HepG2 (cell line): ENCODE results near the gene WDR73. TPM values are rescaled to one million over a fixed set of nuclear protein-coding genes. Genes with fewer than 3 reads are reported as not detected.

ENCODE experiments used
- CREM ChIP-seq, 2 experiments: sonication (generic) in 1 of 2; formaldehyde crosslinking in 1 of 2; IDR thresholded peaks; 2 replicates each; pipeline versions ENCODE4 v1.4.0 to v1.6.1; 2016 to 2020; ENCODE audit warnings: antibody characterized with exemption in 1 of 2, mild to moderate bottlenecking in 1 of 2, missing genetic modification reagents in 1 of 2
- GATAD1 ChIP-seq: IDR thresholded peaks from 2 replicates; pipeline ENCODE4 v1.6.1; 2016; ENCODE audit warnings: missing genetic modification reagents, missing compliant biosample characterization
- GLMP ChIP-seq: sonication (generic); formaldehyde crosslinking; IDR thresholded peaks from 2 replicates; pipeline ENCODE4 v1.9.0; 2021; ENCODE audit warnings: missing genetic modification reagents, mild to moderate bottlenecking, borderline replicate concordance
- LCORL ChIP-seq, 2 experiments: fragments of 450-650 bp in 1 of 2; sonication (generic) in 1 of 2; formaldehyde crosslinking in 1 of 2; IDR thresholded peaks; 2 replicates each; pipeline versions ENCODE4 v1.5.0 to v1.6.1; 2017 to 2020; ENCODE audit warnings: antibody characterized with exemption in 1 of 2, missing genetic modification reagents in 1 of 2
- MIXL1 ChIP-seq: IDR thresholded peaks from 2 replicates; pipeline ENCODE4 v1.6.1; 2016
- MXI1 ChIP-seq: IDR thresholded peaks from 3 replicates; pipeline ENCODE4 v1.6.1; 2012; ENCODE audit warnings: low read depth, low read length, inconsistent platforms, borderline replicate concordance
- PITX1 ChIP-seq: sonication (generic); formaldehyde crosslinking; IDR thresholded peaks from 2 replicates; pipeline ENCODE4 v1.5.1; 2020; ENCODE audit warnings: mild to moderate bottlenecking, missing genetic modification reagents
- POLR2AphosphoS5 ChIP-seq: IDR thresholded peaks from 2 replicates; pipeline ENCODE4 v1.6.1; 2012; ENCODE audit warnings: low read depth, low read length
- PPARG ChIP-seq: conservative IDR thresholded peaks from 2 replicates; pipeline ENCODE4 v1.6.1; 2016; ENCODE audit warnings: missing biosample characterization, missing genetic modification reagents
- SKI ChIP-seq: fragments of 450-650 bp; IDR thresholded peaks from one replicate; pipeline ENCODE4 v1.6.1; 2018; ENCODE audit warnings: mild to moderate bottlenecking; ENCODE audit not compliant: partially characterized antibody
- TBP ChIP-seq: sonication (generic); formaldehyde crosslinking; IDR thresholded peaks from 2 replicates; pipeline ENCODE4 v1.5.0; 2020; ENCODE audit warnings: missing genetic modification reagents
- TBX3 ChIP-seq: fragments of 450-650 bp; IDR thresholded peaks from 2 replicates; pipeline ENCODE4 v1.6.1; 2017; ENCODE audit warnings: antibody characterized with exemption, mild to moderate bottlenecking, inconsistent platforms, borderline replicate concordance
- THYN1 ChIP-seq: sonication (generic); formaldehyde crosslinking; IDR thresholded peaks from 2 replicates; pipeline ENCODE4 v1.8.1; 2023; ENCODE audit warnings: low read depth, mild to moderate bottlenecking, moderate library complexity, missing genetic modification reagents, borderline replicate concordance
- ZFP90 ChIP-seq: sonication (generic); formaldehyde crosslinking; IDR thresholded peaks from 2 replicates; pipeline ENCODE4 v1.8.0; 2022; ENCODE audit warnings: missing genetic modification reagents, mild to moderate bottlenecking, inconsistent platforms, borderline replicate concordance
- ZNF501 ChIP-seq: sonication (generic); formaldehyde crosslinking; IDR thresholded peaks from 2 replicates; pipeline ENCODE4 v1.5.1; 2020; ENCODE audit warnings: mild to moderate bottlenecking, moderate library complexity, missing genetic modification reagents
- ZNF878 ChIP-seq: sonication (generic); formaldehyde crosslinking; IDR thresholded peaks from 2 replicates; pipeline ENCODE4 v1.8.1; 2023; ENCODE audit warnings: mild to moderate bottlenecking, missing genetic modification reagents, moderate library complexity
- polyA plus RNA-seq, 8 experiments: library from polyadenylated mRNA; depleted of rRNA in 3 of 8; stranded (reverse) in 7 of 8; unstranded in 1 of 8; fragments of >200 nt; fragmentation: Illumina TruSeq in 4 of 8; extraction: Trizol in 4 of 8; gene quantifications; 2 replicates each; pipeline versions ENCODE4 v1.2.1 to v1.2.3, GENCODE V29; 2011 to 2016; ENCODE audit warnings: low read depth in 4 of 8, missing spikeins in 1 of 8, mixed read lengths in 1 of 8; ENCODE audit not compliant: insufficient read depth in 1 of 8
- total RNA-seq, 5 experiments: library from RNA; depleted of rRNA; stranded (reverse); fragments of >200 nt; fragmentation: Illumina TruSeq; extraction: Trizol; gene quantifications; 2 replicates each; pipeline ENCODE4 v1.2.3, GENCODE V29; 2016; ENCODE audit warnings: low read depth in 1 of 5
- TF ChIP-seq, protein P1 (sequence below): sonication (generic); formaldehyde crosslinking; IDR thresholded peaks from 2 replicates; pipeline ENCODE4 v1.4.0; 2020; ENCODE audit warnings: mild to moderate bottlenecking, missing genetic modification reagents, borderline replicate concordance
- TF ChIP-seq, protein P2 (sequence below): IDR thresholded peaks from 2 replicates; pipeline ENCODE4 v1.6.1; 2016
- TF ChIP-seq, protein P3 (sequence below): sonication (generic); formaldehyde crosslinking; IDR thresholded peaks from 2 replicates; pipeline ENCODE4 v1.5.0; 2020; ENCODE audit warnings: mild to moderate bottlenecking, missing genetic modification reagents, borderline replicate concordance

The WDR73 gene
- total and polyA plus RNA-seq, 2 of the 13 experiments (the other 11 are each of a cell fraction or from before 2014, with no cell fraction given), result 20.0 to 35.5 TPM

DNA sequence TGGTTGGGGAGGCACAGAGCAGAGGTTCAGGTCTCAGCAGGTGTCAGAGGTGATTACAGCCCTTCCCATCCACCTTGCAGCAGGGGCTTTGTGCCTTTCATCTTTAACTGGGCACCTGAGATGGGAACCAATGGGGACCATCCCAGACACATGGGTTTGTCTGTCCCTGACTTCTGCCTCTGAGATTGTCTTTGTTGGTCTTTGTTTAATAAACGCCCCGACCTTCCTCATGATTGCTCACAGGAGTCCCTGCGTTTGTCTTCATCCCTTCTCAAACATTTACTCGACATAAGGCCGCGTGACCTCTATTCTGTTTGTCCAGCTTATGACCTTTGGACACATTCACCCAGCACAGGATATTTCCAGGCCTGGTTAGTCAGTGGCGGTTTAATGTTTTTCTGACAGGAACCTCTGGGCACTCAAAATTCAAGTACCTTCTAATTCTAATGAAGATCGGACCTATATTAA lies 47.4 kb downstream of the WDR73 start (continued):
- no peak for TF ChIP-seq POLR2AphosphoS5
- TF ChIP-seq, protein P1, sequence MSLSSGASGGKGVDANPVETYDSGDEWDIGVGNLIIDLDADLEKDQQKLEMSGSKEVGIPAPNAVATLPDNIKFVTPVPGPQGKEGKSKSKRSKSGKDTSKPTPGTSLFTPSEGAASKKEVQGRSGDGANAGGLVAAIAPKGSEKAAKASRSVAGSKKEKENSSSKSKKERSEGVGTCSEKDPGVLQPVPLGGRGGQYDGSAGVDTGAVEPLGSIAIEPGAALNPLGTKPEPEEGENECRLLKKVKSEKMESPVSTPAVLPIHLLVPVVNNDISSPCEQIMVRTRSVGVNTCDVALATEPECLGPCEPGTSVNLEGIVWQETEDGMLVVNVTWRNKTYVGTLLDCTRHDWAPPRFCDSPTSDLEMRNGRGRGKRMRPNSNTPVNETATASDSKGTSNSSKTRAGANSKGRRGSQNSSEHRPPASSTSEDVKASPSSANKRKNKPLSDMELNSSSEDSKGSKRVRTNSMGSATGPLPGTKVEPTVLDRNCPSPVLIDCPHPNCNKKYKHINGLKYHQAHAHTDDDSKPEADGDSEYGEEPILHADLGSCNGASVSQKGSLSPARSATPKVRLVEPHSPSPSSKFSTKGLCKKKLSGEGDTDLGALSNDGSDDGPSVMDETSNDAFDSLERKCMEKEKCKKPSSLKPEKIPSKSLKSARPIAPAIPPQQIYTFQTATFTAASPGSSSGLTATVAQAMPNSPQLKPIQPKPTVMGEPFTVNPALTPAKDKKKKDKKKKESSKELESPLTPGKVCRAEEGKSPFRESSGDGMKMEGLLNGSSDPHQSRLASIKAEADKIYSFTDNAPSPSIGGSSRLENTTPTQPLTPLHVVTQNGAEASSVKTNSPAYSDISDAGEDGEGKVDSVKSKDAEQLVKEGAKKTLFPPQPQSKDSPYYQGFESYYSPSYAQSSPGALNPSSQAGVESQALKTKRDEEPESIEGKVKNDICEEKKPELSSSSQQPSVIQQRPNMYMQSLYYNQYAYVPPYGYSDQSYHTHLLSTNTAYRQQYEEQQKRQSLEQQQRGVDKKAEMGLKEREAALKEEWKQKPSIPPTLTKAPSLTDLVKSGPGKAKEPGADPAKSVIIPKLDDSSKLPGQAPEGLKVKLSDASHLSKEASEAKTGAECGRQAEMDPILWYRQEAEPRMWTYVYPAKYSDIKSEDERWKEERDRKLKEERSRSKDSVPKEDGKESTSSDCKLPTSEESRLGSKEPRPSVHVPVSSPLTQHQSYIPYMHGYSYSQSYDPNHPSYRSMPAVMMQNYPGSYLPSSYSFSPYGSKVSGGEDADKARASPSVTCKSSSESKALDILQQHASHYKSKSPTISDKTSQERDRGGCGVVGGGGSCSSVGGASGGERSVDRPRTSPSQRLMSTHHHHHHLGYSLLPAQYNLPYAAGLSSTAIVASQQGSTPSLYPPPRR (CRISPR knock-in tag), result peak; percentile 96
- TF ChIP-seq TBX3, result peak; percentile 43; the same call in 1 of the 2 replicates
- peak; percentile 4; the same call in 1 of the 2 replicates for TF ChIP-seq ZFP90 (CRISPR knock-in tag)
- TF ChIP-seq LCORL (IDR thresholded peaks at IDR 0.05), result no peak
- TF ChIP-seq LCORL (CRISPR knock-in tag; IDR thresholded peaks at IDR 0.05), result peak; percentile 82
- TF ChIP-seq TBP (CRISPR knock-in tag), result no peak
- TF ChIP-seq CREM (IDR thresholded peaks at IDR 0.05), result peak; percentile 83
- TF ChIP-seq CREM (CRISPR knock-in tag; IDR thresholded peaks at IDR 0.05), result no peak
- TF ChIP-seq PITX1 (CRISPR knock-in tag), result peak; percentile 96
- TF ChIP-seq GATAD1 (CRISPR knock-in tag), result peak; percentile 49; the same call in 1 of the 2 replicates
- TF ChIP-seq SKI, result peak; percentile 73
- TF ChIP-seq THYN1 (CRISPR knock-in tag), result no peak
- peak; percentile 77 for TF ChIP-seq MIXL1
- peak; percentile 74 for TF ChIP-seq ZNF501
- peak; percentile 70; the same call in 1 of the 3 replicates for TF ChIP-seq MXI1
- TF ChIP-seq ZNF878, result peak; percentile 55; the same call in 1 of the 2 replicates
- no peak for TF ChIP-seq GLMP (CRISPR knock-in tag)
- peak; percentile 94 for TF ChIP-seq PPARG (CRISPR knock-in tag)
- TF ChIP-seq, protein P2, sequence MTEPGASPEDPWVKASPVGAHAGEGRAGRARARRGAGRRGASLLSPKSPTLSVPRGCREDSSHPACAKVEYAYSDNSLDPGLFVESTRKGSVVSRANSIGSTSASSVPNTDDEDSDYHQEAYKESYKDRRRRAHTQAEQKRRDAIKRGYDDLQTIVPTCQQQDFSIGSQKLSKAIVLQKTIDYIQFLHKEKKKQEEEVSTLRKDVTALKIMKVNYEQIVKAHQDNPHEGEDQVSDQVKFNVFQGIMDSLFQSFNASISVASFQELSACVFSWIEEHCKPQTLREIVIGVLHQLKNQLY (CRISPR knock-in tag), result peak; percentile 85
- TF ChIP-seq, protein P3, sequence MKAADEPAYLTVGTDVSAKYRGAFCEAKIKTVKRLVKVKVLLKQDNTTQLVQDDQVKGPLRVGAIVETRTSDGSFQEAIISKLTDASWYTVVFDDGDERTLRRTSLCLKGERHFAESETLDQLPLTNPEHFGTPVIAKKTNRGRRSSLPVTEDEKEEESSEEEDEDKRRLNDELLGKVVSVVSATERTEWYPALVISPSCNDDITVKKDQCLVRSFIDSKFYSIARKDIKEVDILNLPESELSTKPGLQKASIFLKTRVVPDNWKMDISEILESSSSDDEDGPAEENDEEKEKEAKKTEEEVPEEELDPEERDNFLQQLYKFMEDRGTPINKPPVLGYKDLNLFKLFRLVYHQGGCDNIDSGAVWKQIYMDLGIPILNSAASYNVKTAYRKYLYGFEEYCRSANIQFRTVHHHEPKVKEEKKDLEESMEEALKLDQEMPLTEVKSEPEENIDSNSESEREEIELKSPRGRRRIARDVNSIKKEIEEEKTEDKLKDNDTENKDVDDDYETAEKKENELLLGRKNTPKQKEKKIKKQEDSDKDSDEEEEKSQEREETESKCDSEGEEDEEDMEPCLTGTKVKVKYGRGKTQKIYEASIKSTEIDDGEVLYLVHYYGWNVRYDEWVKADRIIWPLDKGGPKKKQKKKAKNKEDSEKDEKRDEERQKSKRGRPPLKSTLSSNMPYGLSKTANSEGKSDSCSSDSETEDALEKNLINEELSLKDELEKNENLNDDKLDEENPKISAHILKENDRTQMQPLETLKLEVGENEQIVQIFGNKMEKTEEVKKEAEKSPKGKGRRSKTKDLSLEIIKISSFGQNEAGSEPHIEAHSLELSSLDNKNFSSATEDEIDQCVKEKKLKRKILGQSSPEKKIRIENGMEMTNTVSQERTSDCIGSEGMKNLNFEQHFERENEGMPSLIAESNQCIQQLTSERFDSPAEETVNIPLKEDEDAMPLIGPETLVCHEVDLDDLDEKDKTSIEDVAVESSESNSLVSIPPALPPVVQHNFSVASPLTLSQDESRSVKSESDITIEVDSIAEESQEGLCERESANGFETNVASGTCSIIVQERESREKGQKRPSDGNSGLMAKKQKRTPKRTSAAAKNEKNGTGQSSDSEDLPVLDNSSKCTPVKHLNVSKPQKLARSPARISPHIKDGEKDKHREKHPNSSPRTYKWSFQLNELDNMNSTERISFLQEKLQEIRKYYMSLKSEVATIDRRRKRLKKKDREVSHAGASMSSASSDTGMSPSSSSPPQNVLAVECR (CRISPR knock-in tag), result peak; percentile 77; the same call in 1 of the 2 replicates
